ENCODE measurements around the gene TMEM25.
"Not testable (repeated sequence)": the region's sequence is repeated elsewhere in the genome, so short reads cannot be mapped to it uniquely, and the experiment has no call there.

TMEM25 gene

GRCh38 chr11:118530683-118531596, at the start of gene TMEM25:
TSS of gene TMEM25 (plus strand) at chr11:118531192. CDS start at chr11:118531802, 610 bp downstream.
- DNase-seq (ENCODE audit: low read depth): peak; percentile 52

DNA sequence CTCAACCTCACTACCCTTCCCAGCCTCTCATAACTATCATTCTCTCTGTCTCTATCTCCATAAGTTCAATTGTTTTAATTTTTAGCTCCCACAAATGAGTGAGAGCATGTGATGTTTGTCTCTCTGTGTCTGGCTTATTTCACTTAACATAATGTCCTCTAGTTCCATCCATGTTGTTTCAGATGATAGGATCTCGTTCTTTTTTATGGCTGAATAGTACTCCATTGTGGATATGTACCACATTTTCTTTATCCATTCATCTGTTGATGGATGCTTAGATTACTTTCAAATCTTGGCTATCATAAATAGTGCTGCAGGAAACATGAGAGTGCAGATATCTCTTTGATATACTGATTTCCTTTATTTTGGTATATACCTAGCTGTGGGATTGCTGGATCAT, 49.8 kb upstream of the TMEM25 start:
- DNase-seq (ENCODE audit: low read depth): not testable (repeated sequence)

- no peak for DNase-seq (ENCODE audit: low read depth)
Measured at GRCh38 chr11:118484405-118484804, 46.6 kb upstream of the TMEM25 start.

GRCh38 chr11:118485273-118485672, 45.7 kb upstream of the TMEM25 start:
- DNase-seq (ENCODE audit: low read depth): no peak

- peak; percentile 79 for DNase-seq (ENCODE audit: low read depth)
Measured at GRCh38 chr11:118488480-118489109, 42.4 kb upstream of the TMEM25 start.

- no peak for DNase-seq (ENCODE audit: low read depth)
Measured at GRCh38 chr11:118491041-118491440, 40.0 kb upstream of the TMEM25 start.

GRCh38 chr11:118497831-118498230, 33.2 kb upstream of the TMEM25 start:
- peak; percentile 87 for DNase-seq (ENCODE audit: low read depth)

DNA sequence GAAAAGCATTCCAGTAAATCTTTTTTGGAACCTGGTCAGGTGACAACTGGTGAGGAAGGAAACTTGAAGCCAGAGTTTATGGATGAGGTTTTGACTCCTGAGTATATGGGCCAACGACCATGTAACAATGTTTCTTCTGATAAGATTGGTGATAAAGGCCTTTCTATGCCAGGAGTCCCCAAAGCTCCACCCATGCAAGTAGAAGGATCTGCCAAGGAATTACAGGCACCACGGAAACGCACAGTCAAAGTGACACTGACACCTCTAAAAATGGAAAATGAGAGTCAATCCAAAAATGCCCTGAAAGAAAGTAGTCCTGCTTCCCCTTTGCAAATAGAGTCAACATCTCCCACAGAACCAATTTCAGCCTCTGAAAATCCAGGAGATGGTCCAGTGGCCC, 27.8 kb upstream of the TMEM25 start:
- DNase-seq (ENCODE audit: low read depth): no peak

- DNase-seq (ENCODE audit: low read depth): no peak
Measured at GRCh38 chr11:118511601-118512000, 19.4 kb upstream of the TMEM25 start.

- no peak for DNase-seq (ENCODE audit: low read depth)
Measured at GRCh38 chr11:118514103-118514502, 16.9 kb upstream of the TMEM25 start.

DNA sequence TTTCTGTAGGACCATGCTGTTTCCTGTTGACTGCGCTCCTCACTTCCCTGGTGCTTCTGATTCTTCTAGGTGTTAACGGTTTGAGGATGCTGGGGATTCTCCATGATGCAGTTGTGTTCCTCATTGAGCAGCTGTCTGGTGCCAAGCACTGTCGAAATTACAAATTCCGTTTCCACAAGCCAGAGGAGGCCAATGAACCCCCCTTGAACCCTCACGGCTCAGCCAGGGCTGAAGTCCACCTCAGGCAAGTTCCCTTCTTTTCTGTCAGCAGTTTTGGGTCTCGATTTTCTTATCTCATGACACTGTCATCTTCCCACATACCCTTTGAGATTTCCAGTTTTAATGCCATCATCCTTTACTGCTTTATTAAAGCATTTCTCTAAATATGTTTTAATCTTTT, 11.4 kb upstream of the TMEM25 start:
- DNase-seq (ENCODE audit: low read depth): no peak

- DNase-seq (ENCODE audit: low read depth): no peak
Measured at GRCh38 chr11:118521892-118522311, 9.1 kb upstream of the TMEM25 start.

DNA sequence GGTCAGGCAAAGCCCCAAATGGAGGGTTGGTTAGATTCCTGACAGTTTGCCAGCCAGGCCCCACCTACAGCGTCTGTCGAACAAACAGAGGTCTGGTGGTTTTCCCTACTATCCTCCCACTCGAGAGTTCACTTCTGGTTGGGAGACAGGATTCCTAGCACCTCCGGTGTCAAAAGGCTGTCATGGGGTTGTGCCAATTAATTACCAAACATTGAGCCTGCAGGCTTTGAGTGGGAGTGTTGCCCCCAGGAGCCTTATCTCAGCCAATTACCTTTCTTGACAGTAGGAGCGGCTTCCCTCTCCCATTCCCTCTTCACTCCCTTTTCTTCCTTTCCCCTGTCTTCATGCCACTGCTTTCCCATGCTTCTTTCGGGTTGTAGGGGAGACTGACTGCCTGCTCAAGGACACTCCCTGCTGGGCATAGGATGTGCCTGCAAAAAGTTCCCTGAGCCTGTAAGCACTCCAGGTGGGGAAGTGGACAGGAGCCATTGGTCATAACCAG, 8.4 kb upstream of the TMEM25 start:
- peak; percentile 54 for DNase-seq (ENCODE audit: low read depth)

GRCh38 chr11:118524356-118524755, 6.6 kb upstream of the TMEM25 start:
- no peak for DNase-seq (ENCODE audit: low read depth)

- no peak for DNase-seq (ENCODE audit: low read depth)
Measured at GRCh38 chr11:118524757-118525470, 6.1 kb upstream of the TMEM25 start.

DNA sequence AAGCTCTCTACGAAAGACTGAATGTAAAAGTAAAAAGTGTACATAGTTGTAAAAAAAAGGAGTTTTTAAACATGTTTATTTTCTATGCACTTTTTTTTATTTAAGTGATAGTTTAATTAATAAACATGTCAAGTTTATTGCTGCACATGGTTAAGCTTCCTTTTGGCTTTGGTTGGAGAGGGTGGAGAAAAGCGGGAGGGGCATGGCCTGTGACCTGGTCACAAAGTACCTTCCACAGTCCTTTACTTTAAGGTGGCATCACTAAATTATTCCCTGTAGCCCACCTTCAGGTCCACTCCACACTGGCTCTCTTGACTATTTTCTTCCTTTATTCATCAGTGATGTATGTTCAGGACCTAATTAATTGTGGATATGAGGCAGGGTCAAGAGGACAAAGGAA, 4.3 kb upstream of the TMEM25 start:
- no peak for DNase-seq (ENCODE audit: low read depth)

- DNase-seq (ENCODE audit: low read depth): no peak
Measured at GRCh38 chr11:118527109-118527508, 3.9 kb upstream of the TMEM25 start, which contains the start of gene TTC36. TSS of gene TTC36 (plus strand) at chr11:118527474. CDS start at chr11:118527495, 21 bp downstream.

- DNase-seq (ENCODE audit: low read depth): no peak
Measured at GRCh38 chr11:118528511-118528910, 2.5 kb upstream of the TMEM25 start.

- DNase-seq (ENCODE audit: low read depth): no peak
Measured at GRCh38 chr11:118529584-118530175, 1.3 kb upstream of the TMEM25 start.

- DNase-seq (ENCODE audit: low read depth): peak; percentile 17
Measured at GRCh38 chr11:118530180-118530682, 761 bp upstream of the TMEM25 start.

DNA sequence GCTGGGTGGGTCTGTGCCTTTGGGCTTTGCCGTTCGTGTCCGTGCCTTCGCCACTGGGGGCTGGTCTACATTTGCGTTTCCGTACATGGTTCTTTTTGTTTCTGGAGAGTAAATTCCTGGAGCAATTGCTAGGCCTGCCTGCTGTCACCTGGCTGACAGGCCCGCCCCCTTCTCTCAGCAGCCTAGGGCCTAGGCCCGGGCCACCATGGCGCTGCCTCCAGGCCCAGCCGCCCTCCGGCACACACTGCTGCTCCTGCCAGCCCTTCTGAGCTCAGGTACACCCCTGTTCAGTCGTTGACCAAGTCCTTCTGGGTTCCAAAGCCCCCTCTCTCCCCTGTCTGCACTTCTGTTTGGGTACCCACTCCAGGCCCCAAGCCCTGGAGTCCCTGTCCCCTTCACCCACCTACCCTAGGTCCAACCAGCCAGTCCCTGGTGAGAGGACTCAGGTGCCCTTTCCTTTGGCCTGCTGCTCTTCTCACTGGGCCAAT, 649 bp downstream of the TMEM25 start:
- DNase-seq (ENCODE audit: low read depth): no peak

- DNase-seq (ENCODE audit: low read depth): no peak
Measured at GRCh38 chr11:118532091-118532490, 1.1 kb downstream of the TMEM25 start.
